ENCODE measurements around the gene DHX40.

GRCh38 chr17:59527325-59527917 is 38.0 kb upstream of the DHX40 start:
- TF ChIP-seq POLR2A (IDR thresholded peaks at IDR 0.05) (no peak), CTCF (IDR thresholded peaks at IDR 0.05) (no peak)
